Progenitor cell of endocrine pancreas (in vitro differentiated cells): Measurements from ENCODE around the gene WDR44. TPM values are rescaled to one million over a fixed set of nuclear protein-coding genes. Genes with fewer than 3 reads are reported as not detected.
"Not testable (repeated sequence)": the region's sequence is repeated elsewhere in the genome, so short reads cannot be mapped to it uniquely, and the experiment has no call there.

Experiments
- DNase-seq: peaks from one replicate; pipeline ENCODE4 v3.0.0; 2021; ENCODE audit warnings: low spot score; ENCODE audit not compliant: unreplicated experiment
- H3K27ac Mint-ChIP-seq: 2 replicates; pipeline ENCODE4 v1.8.0; 2021; ENCODE audit warnings: mild to moderate bottlenecking, moderate library complexity, mixed read lengths
- H3K27me3 Mint-ChIP-seq: 2 replicates; pipeline ENCODE4 v1.8.0; 2021; ENCODE audit warnings: mixed read lengths
- H3K36me3 Mint-ChIP-seq: 2 replicates; pipeline ENCODE4 v1.8.0; 2022; ENCODE audit warnings: mixed read lengths; ENCODE audit not compliant: insufficient read depth
- H3K4me1 Mint-ChIP-seq: 2 replicates; pipeline ENCODE4 v1.8.0; 2021; ENCODE audit warnings: low read depth, mixed read lengths
- H3K4me3 Mint-ChIP-seq: 2 replicates; pipeline ENCODE4 v1.8.0; 2021; ENCODE audit warnings: low read depth, mild to moderate bottlenecking, moderate library complexity, mixed read lengths
- H3K9me3 Mint-ChIP-seq: 2 replicates; pipeline ENCODE4 v1.8.0; 2021; ENCODE audit warnings: low read depth, mixed read lengths
- total RNA-seq: library from RNA; stranded (reverse); gene quantifications from 2 replicates; pipeline ENCODE4 v1.2.1, GENCODE V29; 2021
- TF ChIP-seq, protein P1 (sequence below): fragments of 200-600 bp; sonication (generic); IDR thresholded peaks from one replicate; pipeline ENCODE4 v1.5.0; 2021; ENCODE audit warnings: antibody characterized with exemption, mild to moderate bottlenecking; ENCODE audit not compliant: unreplicated experiment

Gene WDR44
- total RNA-seq, 1 donor from 2014 or later, result 11.8 TPM

DNA sequence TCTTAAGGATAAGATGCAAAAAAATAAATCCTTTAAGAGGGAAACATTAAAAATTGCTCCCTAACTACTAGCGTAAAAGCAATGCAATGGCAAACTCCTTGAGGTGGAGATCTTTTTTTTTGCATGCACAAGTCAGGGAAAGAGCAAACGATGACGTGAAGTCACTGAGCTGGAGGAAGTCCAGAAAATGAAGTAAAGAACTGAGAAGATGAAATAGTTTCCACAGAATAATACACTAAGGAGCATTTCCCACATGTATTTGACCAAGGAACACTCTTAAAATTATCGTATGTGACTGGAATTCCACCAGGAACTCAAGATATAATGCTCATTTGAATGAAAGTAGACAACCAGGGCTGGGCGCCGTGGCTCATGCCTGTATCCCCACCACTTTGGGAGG is 128.7 kb downstream of the WDR44 start:
- Mint-ChIP-seq H3K4me3 (no peak overlapping the region), H3K36me3 (no peaks in the 10 kb centered on the region), H3K9me3 (peaks cover 13% of the 10 kb centered on the region), H3K27me3 (no peaks in the 10 kb centered on the region), H3K27ac (no peak overlapping the region), H3K4me1 (no peaks in the 10 kb centered on the region)
- DNase-seq, result no peak
- TF ChIP-seq, protein P1, sequence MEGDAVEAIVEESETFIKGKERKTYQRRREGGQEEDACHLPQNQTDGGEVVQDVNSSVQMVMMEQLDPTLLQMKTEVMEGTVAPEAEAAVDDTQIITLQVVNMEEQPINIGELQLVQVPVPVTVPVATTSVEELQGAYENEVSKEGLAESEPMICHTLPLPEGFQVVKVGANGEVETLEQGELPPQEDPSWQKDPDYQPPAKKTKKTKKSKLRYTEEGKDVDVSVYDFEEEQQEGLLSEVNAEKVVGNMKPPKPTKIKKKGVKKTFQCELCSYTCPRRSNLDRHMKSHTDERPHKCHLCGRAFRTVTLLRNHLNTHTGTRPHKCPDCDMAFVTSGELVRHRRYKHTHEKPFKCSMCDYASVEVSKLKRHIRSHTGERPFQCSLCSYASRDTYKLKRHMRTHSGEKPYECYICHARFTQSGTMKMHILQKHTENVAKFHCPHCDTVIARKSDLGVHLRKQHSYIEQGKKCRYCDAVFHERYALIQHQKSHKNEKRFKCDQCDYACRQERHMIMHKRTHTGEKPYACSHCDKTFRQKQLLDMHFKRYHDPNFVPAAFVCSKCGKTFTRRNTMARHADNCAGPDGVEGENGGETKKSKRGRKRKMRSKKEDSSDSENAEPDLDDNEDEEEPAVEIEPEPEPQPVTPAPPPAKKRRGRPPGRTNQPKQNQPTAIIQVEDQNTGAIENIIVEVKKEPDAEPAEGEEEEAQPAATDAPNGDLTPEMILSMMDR, result no peak

DNA sequence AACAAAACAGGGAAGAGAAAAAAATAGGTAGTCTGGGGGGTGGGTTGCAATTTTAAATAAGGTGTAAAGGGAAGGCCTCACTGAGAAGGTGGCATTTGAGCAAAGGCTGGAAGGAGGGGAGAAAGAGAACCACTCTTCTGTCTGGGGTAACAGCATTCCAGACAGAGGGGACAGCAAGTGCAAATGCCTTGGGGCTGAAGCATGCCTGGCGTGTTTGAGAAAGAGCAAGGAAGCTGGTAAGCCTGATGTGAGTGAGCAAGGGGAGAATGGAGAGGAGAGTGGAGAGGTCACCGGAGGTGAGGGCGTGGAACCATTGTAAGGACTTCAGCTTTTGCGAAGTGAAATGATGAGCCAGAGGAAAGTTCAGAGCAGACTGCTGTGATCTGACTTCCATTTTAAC is 130.0 kb downstream of the WDR44 start:
- no peak overlapping the region for H3K27ac Mint-ChIP-seq
- H3K36me3 Mint-ChIP-seq, result no peaks in the 10 kb centered on the region
- peaks cover 10% of the 10 kb centered on the region for H3K9me3 Mint-ChIP-seq
- H3K4me1 Mint-ChIP-seq, result no peaks in the 10 kb centered on the region
- DNase-seq, result no peak
- TF ChIP-seq, protein P1, result no peak
- no peak overlapping the region for H3K4me3 Mint-ChIP-seq
- no peaks in the 10 kb centered on the region for H3K27me3 Mint-ChIP-seq

DNA sequence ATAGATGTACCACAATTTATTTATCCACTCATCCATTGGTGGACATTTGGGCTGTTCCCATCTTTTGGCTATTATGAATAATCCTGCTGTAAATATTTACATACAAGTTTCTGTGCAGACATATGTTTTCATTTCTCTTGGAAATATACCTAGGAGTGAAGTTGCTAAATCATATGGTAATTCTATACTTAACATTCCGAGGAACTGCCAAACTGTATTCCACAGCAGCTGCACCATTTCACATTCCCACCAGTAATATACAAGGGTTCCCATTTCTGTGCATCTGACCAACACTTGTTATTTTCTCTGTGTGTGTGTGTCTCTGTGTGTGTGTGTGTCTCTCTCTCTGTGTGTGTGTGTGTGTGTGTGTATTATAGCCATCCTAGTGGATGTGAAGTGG is 134.3 kb downstream of the WDR44 start:
- Mint-ChIP-seq H3K36me3 (no peaks in the 10 kb centered on the region), H3K27me3 (no peaks in the 10 kb centered on the region), H3K27ac (no peak overlapping the region), H3K9me3 (peaks cover 5% of the 10 kb centered on the region), H3K4me1 (no peaks in the 10 kb centered on the region), H3K4me3 (no peak overlapping the region)
- TF ChIP-seq, protein P1, result no peak
- DNase-seq, result no peak

DNA sequence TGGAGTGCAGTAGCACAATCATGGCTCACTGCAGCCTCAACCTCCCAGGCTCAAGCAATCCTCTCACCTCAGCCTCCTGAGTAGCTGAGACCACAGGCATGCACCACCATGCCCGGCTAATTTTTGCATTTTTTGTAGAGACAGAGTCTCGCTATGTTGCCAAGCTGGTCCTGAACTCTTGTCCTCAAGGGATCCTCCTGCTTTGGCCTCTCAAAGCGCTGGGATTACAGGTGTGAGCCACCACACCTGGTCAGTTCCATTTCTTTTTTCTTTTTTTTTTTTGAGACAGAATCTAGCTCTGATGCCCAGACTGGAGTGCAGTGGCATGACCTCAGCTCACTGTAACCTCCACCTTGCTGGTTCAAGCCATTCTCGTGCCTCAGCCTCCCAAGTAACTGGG is 136.5 kb downstream of the WDR44 start:
- not testable (repeated sequence) for H3K27me3 Mint-ChIP-seq, H3K9me3 Mint-ChIP-seq, H3K27ac Mint-ChIP-seq, H3K36me3 Mint-ChIP-seq, H3K4me1 Mint-ChIP-seq, H3K4me3 Mint-ChIP-seq, DNase-seq

DNA sequence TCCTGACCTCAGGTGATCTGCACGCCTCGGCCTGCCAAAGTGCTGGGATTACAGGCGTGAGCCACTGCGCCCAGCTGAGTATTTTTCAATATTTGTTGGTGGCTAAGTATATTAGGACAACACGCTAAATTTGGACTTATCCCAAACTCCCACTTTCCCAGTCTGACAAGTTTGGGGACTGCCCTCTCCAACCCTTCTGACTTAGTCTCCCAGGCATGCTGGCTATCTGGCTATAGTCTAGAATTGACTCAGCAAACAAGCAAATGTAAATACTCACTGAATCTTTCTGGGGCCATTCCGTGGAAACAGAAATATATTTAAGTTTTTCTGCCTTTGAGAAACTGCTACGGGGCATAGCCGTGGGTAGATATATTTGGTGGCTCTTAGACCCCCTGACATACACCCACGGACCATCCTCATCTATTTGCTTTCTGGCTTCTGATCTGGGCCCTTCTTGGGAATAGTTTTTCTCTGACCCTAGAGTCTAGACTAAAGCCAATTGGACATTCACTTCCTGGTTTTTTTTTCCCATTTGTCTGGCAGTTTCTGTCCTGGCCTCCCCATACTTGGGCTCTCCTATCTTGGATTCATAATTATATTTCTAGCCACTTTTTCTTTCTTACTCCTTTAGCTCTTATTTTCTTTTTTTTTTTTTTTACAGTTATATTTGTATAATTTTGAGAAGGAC is 138.5 kb downstream of the WDR44 start:
- no peaks in the 10 kb centered on the region for H3K4me1 Mint-ChIP-seq

DNA sequence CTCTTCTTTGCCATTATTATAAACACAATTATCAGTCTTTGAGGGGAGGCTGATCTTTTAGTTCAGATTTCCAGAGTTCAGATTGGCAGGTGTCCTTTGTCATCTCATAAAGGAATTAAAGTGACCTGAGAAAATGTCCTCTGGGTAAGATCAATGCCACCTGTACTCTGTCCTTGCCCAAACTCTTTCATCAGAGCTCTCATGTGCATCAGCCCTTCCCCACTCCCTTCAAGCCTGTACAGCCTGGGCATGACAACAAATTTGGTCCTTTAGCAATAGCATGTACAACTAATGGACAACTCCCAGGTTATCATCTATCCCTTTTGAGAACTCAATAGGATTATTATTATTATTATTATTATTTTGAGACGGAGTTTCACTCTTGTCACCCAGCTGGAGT is 140.8 kb downstream of the WDR44 start:
- not testable (repeated sequence) for H3K36me3 Mint-ChIP-seq, DNase-seq, H3K27ac Mint-ChIP-seq, H3K27me3 Mint-ChIP-seq, H3K4me1 Mint-ChIP-seq, H3K9me3 Mint-ChIP-seq, H3K4me3 Mint-ChIP-seq

More for the DNA sequence above, 138.5 kb downstream of the WDR44 start:
- no peaks in the 10 kb centered on the region for H3K27me3 Mint-ChIP-seq
- peaks cover 5% of the 10 kb centered on the region for H3K9me3 Mint-ChIP-seq
- DNase-seq, result no peak
- H3K4me3 Mint-ChIP-seq, result no peak overlapping the region
- TF ChIP-seq, protein P1, result no peak
- no peaks in the 10 kb centered on the region for H3K36me3 Mint-ChIP-seq
- H3K27ac Mint-ChIP-seq, result peak overlapping the region; percentile 88
